Activated CD4-positive, alpha-beta T cell treated with anti-CD3 and anti-CD28 coated beads, Interleukin-2, amount 10 ng/mL, durations not matched to agents 24 days and 14 days (primary cell): Measurements from ENCODE around the gene FAM3A. TPM values are rescaled to one million over a fixed set of nuclear protein-coding genes. Genes with fewer than 3 reads are reported as not detected.

ENCODE experiments used
- DNase-seq: peaks from one replicate; pipeline ENCODE4 v3.0.0; 2022
- H3K27ac Mint-ChIP-seq: one replicate; pipeline ENCODE4 v1.8.0; 2022; ENCODE audit warnings: mild to moderate bottlenecking, mixed read lengths
- H3K27me3 Mint-ChIP-seq: one replicate; pipeline ENCODE4 v1.8.0; 2022; ENCODE audit warnings: mixed read lengths
- H3K36me3 Mint-ChIP-seq: one replicate; pipeline ENCODE4 v1.8.0; 2022; ENCODE audit warnings: low read depth, mild to moderate bottlenecking, mixed read lengths
- H3K4me1 Mint-ChIP-seq: one replicate; pipeline ENCODE4 v1.8.0; 2021; ENCODE audit warnings: mixed read lengths
- H3K4me3 Mint-ChIP-seq: one replicate; pipeline ENCODE4 v1.8.0; 2022; ENCODE audit warnings: mild to moderate bottlenecking, moderate library complexity, mixed read lengths
- H3K9me3 Mint-ChIP-seq: one replicate; pipeline ENCODE4 v1.8.0; 2021; ENCODE audit warnings: mixed read lengths
- intact Hi-C: fragments of 100-400 bp; cut with micrococcal nuclease; formaldehyde crosslinking; loops from one replicate; pipeline ENCODE4 v1.15.1; 2023
- total RNA-seq: library from RNA; stranded (reverse); gene quantifications from 2 replicates; pipeline ENCODE4 v1.2.3, GENCODE V29; 2022

The FAM3A gene
- total RNA-seq, 1 donor from 2014 or later = 38.0 TPM

DNA sequence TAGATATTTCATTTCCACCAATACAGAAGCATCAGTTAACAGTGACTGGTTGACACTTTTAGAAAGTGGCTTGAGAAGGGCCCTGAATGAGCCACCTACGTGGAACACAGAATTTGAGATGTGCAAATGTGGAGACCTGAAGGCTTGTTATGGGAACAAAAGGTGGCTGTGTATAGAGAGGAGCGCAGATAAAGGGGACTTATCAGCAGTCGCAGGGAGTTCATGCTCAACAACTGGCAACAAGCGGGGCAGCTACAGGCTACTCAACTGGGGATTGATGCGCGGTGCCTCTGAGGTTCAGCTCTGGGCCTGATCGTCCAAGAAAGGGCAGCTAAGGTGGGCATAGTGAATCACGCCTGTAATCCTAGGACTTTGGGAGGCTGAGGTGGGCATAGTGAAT lies 3.4 kb upstream of the FAM3A start:
- H3K4me3 Mint-ChIP-seq = no peak overlapping the region
- H3K36me3 Mint-ChIP-seq = peaks cover 4% of the 10 kb centered on the region
- H3K27me3 Mint-ChIP-seq = no peaks in the 10 kb centered on the region
- peaks cover 10% of the 10 kb centered on the region for H3K4me1 Mint-ChIP-seq
- no peaks in the 10 kb centered on the region for H3K9me3 Mint-ChIP-seq
- no peak for DNase-seq
- H3K27ac Mint-ChIP-seq = no peak overlapping the region
- intact Hi-C loops = loop anchor here (10.0 kb wide), 1 partner anchor 145 kb away; the partner anchor contains the start of genes EMD and FLNA

GRCh38 chrX:154517101-154517781 lies 1.2 kb upstream of the FAM3A start:
- intact Hi-C loops = loop anchor here (2.0 to 10.0 kb wide), 2 partner anchors 38 to 142 kb away; partner anchors contain the start of genes EMD, FLNA and LAGE3
- H3K4me1 Mint-ChIP-seq = peaks cover 16% of the 10 kb centered on the region
- no peaks in the 10 kb centered on the region for H3K27me3 Mint-ChIP-seq

GRCh38 chrX:154516656-154517100 lies 646 bp upstream of the FAM3A start:
- no peaks in the 10 kb centered on the region for H3K9me3 Mint-ChIP-seq
- no peak for DNase-seq
- no peaks in the 10 kb centered on the region for H3K27me3 Mint-ChIP-seq
- H3K4me1 Mint-ChIP-seq = peaks cover 19% of the 10 kb centered on the region
- intact Hi-C loops = loop anchor here (1.0 to 10.0 kb wide), 3 partner anchors 26 to 142 kb away; partner anchors contain the start of genes EMD, FLNA, LAGE3 and SLC10A3
- H3K4me3 Mint-ChIP-seq = peak overlapping the region; percentile 90
- peak overlapping the region; percentile 93 for H3K27ac Mint-ChIP-seq
- peaks cover 13% of the 10 kb centered on the region for H3K36me3 Mint-ChIP-seq

More at GRCh38 chrX:154517101-154517781, 1.2 kb upstream of the FAM3A start:
- DNase-seq = no peak
- Mint-ChIP-seq H3K9me3 (no peaks in the 10 kb centered on the region), H3K4me3 (no peak overlapping the region), H3K36me3 (peaks cover 11% of the 10 kb centered on the region), H3K27ac (no peak overlapping the region)

- H3K4me3 Mint-ChIP-seq = peak overlapping the region; percentile 90
- H3K36me3 Mint-ChIP-seq = peaks cover 15% of the 10 kb centered on the region
- no peaks in the 10 kb centered on the region for H3K27me3 Mint-ChIP-seq
- H3K9me3 Mint-ChIP-seq = no peaks in the 10 kb centered on the region
- peaks cover 24% of the 10 kb centered on the region for H3K4me1 Mint-ChIP-seq
- peak; percentile 76 for DNase-seq
- H3K27ac Mint-ChIP-seq = peak overlapping the region; percentile 89
- intact Hi-C loops = loop anchor here (10.0 kb wide), 1 partner anchor 141 kb away; the partner anchor contains the start of genes EMD and FLNA
Observed at GRCh38 chrX:154515090-154515965, 704 bp downstream of the FAM3A start.

- H3K4me1 Mint-ChIP-seq = peaks cover 25% of the 10 kb centered on the region
- peak overlapping the region; percentile 82 for H3K27ac Mint-ChIP-seq
- no peaks in the 10 kb centered on the region for H3K27me3 Mint-ChIP-seq
- intact Hi-C loops = loop anchor here (10.0 kb wide), 1 partner anchor 139 kb away; the partner anchor contains the start of genes EMD and FLNA
- H3K9me3 Mint-ChIP-seq = no peaks in the 10 kb centered on the region
- H3K36me3 Mint-ChIP-seq = peaks cover 26% of the 10 kb centered on the region
- DNase-seq = no peak
- peak overlapping the region; percentile 50 for H3K4me3 Mint-ChIP-seq
Observed at GRCh38 chrX:154513716-154514115, 2.3 kb downstream of the FAM3A start.

DNA sequence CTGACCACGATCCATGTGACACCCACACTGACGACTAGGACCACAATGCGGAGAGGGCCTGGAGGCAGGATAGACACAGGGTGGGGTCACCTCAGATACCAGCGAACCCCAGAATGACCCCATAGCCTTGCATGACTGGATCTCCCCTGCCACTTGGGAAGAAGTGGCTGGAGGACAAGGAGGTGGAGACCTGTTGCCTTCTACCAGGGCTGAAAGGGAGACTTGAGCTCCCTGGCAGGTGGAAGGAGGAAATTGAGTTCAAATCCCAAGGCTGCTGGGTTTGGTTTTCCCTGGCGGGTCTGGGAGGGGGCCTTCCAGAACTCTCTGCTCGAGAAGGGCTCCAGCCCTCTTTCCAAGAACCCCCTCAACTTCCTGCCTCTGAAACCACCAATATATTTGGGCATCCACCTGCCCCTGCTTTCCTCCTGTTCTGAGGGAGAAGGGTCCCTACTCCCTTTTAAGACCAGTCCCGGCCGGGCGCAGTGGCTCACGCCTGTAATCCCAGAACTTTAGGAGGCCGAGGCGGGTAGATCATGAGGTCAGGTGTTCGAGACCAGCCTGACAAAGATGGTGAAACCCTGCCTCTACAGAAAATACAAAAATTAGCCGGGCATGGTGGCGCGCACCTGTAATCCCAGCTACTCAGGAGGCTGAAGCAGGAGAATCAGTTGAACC lies 3.0 kb downstream of the FAM3A start:
- no peak overlapping the region for H3K27ac Mint-ChIP-seq
- no peak overlapping the region for H3K4me3 Mint-ChIP-seq
- intact Hi-C loops = loop anchor here (10.0 kb wide), 1 partner anchor 138 kb away; the partner anchor contains the start of genes EMD and FLNA
- H3K4me1 Mint-ChIP-seq = peaks cover 25% of the 10 kb centered on the region
- H3K36me3 Mint-ChIP-seq = peaks cover 30% of the 10 kb centered on the region
- no peak for DNase-seq
- no peaks in the 10 kb centered on the region for H3K27me3 Mint-ChIP-seq
- no peaks in the 10 kb centered on the region for H3K9me3 Mint-ChIP-seq

DNA sequence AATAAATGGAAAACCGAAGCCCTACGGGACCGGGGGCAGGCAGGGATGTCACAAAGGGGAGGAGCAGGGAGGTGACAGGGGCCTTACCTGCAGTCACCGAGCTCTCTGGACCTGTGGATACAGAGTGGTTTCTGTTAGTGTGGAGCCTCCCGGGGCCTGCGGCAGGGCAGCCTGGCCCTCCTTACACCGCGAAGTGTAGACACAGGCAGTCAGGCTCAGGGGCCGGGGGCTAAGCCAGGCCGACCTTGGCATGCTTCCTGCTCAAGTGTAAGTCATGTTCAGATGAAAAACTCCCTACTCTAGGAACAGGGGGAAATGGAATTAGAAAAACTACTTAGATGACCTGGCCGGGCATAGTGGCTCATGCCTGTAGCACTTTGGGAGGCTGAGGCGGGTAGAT lies 4.3 kb downstream of the FAM3A start:
- no peaks in the 10 kb centered on the region for H3K9me3 Mint-ChIP-seq
- peak overlapping the region; percentile 70 for H3K27ac Mint-ChIP-seq
- peaks cover 25% of the 10 kb centered on the region for H3K4me1 Mint-ChIP-seq
- no peaks in the 10 kb centered on the region for H3K27me3 Mint-ChIP-seq
- intact Hi-C loops = loop anchor here (10.0 kb wide), 1 partner anchor 137 kb away; the partner anchor contains the start of genes EMD and FLNA
- no peak overlapping the region for H3K4me3 Mint-ChIP-seq
- H3K36me3 Mint-ChIP-seq = peaks cover 33% of the 10 kb centered on the region
- no peak for DNase-seq

DNA sequence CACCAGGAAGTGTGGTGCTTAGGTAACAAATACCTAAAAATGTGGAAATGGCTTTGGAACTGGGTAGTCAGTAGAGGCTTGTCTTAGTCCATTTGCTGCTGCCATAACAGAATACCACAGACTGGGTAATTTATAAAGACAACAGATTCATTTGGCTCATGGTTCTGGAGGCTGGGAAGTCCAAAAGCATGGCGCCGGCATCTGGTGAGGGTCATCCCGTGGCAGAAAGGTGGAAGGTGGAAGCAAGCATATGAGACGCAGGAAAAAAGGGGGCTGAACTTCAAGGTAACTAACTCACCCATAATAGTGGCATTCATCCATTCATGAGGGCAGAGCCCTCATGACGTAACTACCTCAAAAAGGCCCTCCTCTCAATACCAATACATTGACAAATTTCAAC lies 6.6 kb downstream of the FAM3A start:
- peaks cover 16% of the 10 kb centered on the region for H3K4me1 Mint-ChIP-seq
- no peak overlapping the region for H3K27ac Mint-ChIP-seq

GRCh38 chrX:154508384-154508745 lies 7.7 kb downstream of the FAM3A start:
- Mint-ChIP-seq H3K9me3 (no peaks in the 10 kb centered on the region), H3K4me3 (no peak overlapping the region), H3K27me3 (no peaks in the 10 kb centered on the region), H3K4me1 (peaks cover 9% of the 10 kb centered on the region), H3K36me3 (peaks cover 27% of the 10 kb centered on the region), H3K27ac (no peak overlapping the region)
- no peak for DNase-seq
- intact Hi-C loops = no loop called here

More for the DNA sequence above, 6.6 kb downstream of the FAM3A start:
- no peak for DNase-seq
- intact Hi-C loops = no loop called here
- Mint-ChIP-seq H3K36me3 (peaks cover 32% of the 10 kb centered on the region), H3K4me3 (no peak overlapping the region), H3K9me3 (no peaks in the 10 kb centered on the region), H3K27me3 (no peaks in the 10 kb centered on the region)

DNA sequence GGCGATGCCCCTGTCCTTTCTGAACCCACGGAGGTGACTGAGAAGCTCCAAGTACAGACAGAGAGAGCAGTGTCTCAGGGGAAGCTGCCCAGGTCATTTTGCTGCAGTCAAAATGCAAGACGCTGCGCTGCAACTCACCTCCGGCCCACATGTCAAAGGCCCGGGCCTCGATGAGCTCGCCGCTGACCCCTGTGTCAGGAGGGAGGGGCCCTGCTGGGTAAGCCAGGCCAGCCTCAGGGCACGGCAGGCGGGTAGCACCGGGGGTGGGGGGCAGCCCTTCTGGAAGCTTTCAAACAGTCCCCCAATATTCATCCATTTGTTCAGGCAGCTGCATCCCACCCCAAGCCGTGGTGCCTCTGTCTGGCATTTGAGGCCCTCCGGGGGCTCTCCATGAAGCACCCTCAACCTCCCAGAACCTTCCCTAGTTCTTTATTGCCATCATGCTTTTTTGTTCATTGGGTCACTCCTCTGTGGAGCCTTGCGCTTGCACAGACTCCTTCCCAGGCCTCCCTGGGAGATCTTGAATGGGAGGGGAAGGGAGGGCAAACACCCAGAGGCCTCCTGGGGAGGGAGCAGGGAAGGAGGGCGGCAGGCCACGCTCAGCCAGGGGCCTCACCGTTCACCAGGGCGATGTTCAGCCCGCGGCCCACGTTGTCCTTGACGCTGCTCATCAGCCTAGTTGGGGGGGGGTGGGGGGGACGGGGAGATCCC lies 8.2 kb downstream of the FAM3A start:
- intact Hi-C loops = no loop called here
- no peak overlapping the region for H3K4me3 Mint-ChIP-seq

GRCh38 chrX:154506483-154507332 lies 9.3 kb downstream of the FAM3A start:
- no peak overlapping the region for H3K4me3 Mint-ChIP-seq
- intact Hi-C loops = no loop called here
- peaks cover 23% of the 10 kb centered on the region for H3K36me3 Mint-ChIP-seq
- H3K4me1 Mint-ChIP-seq = peaks cover 6% of the 10 kb centered on the region
- H3K9me3 Mint-ChIP-seq = no peaks in the 10 kb centered on the region
- DNase-seq = no peak
- no peak overlapping the region for H3K27ac Mint-ChIP-seq
- no peaks in the 10 kb centered on the region for H3K27me3 Mint-ChIP-seq

More for the DNA sequence above, 8.2 kb downstream of the FAM3A start:
- Mint-ChIP-seq H3K4me1 (peaks cover 9% of the 10 kb centered on the region), H3K9me3 (no peaks in the 10 kb centered on the region), H3K27me3 (no peaks in the 10 kb centered on the region), H3K36me3 (peaks cover 27% of the 10 kb centered on the region), H3K27ac (no peak overlapping the region)
- DNase-seq = no peak

GRCh38 chrX:154505734-154506133 lies 10.3 kb downstream of the FAM3A start:
- Mint-ChIP-seq H3K27me3 (no peaks in the 10 kb centered on the region), H3K4me1 (peaks cover 1% of the 10 kb centered on the region), H3K27ac (no peak overlapping the region), H3K36me3 (peaks cover 21% of the 10 kb centered on the region), H3K9me3 (no peaks in the 10 kb centered on the region), H3K4me3 (no peak overlapping the region)
- no peak for DNase-seq
- intact Hi-C loops = no loop called here
